ENCODE results near the gene MRPS18A.
A peak's percentile ranks its signal among the peaks of the same experiment; 100 is the strongest.
"Not testable (repeated sequence)": the region's sequence is repeated elsewhere in the genome, so short reads cannot be mapped to it uniquely, and the experiment has no call there.

MRPS18A gene

DNA sequence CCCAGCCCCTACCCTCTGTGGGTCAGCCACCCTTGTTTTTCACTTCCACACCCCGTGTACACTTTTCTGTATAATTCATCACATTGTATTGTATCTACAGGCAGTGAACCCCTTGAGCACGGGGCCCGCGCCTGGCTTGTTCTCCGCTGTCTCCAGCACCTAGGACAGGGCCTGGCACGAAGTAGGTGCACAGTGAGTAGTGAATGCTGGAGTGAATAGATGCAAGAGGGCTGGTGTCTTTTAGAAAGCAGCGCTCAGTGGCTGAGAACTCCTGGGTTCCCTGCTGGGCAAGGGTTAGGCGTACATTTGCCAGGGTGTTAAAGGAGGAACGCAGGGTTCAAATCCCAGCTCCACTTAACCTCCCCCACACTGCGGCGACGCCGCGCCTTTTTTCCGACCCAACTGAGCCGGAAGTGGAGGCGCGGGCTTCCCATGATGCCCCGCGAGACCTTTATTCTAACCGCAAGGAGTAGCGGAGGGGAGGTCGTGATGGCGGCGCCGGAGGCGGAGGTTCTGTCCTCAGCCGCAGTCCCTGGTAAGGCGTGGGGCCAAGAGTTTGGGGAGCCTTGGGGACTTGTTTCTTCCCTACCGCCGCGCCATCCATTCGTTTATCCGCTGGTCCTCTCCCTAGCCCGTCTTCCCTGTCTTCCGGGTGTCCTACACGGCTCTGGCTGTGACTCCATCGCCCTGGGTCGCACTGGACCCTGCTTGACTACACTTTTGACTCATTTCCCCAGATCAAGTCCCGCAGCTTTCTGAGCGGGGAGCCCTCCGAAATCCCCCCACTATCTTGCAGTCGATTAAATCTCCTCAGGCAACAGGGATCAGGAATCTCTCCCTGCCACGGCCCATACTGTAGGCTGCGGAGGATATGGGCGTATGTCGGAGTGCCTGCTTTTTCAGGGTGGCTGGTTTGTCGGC, 51.9 kb downstream of the MRPS18A start, which contains the start of gene MAD2L1BP:
Gene MAD2L1BP, plus strand, starts transcription at position 454 of the 921 bp plus-strand sequence. Its CDS starts 36 bp downstream, at position 490.
- Histone ChIP-seq H3K27me3 (ENCODE audit: control insufficient read depth in 1 of 2, insufficient read depth in 2 of 2, low read length in 2 of 2) (no peaks in the 10 kb centered on the region), H3K4me3 (ENCODE audit: low read depth in 1 of 2, low read length in 2 of 2) (peak within 1 kb of the TSS; percentile 39 to 96), H3K4me1 (ENCODE audit: insufficient read depth, low read length) (peaks cover 19% of the 10 kb centered on the region), H3K27ac (ENCODE audit: low read depth, low read length) (peak within 1 kb of the TSS; percentile 75), H3K9ac (ENCODE audit: low read length) (peak within 1 kb of the TSS; percentile 91), H3K9me3 (ENCODE audit: low read length) (no peaks in the 10 kb centered on the region), H3K36me3 (ENCODE audit: insufficient read depth, low read length) (peaks cover 19% of the 10 kb centered on the region)

DNA sequence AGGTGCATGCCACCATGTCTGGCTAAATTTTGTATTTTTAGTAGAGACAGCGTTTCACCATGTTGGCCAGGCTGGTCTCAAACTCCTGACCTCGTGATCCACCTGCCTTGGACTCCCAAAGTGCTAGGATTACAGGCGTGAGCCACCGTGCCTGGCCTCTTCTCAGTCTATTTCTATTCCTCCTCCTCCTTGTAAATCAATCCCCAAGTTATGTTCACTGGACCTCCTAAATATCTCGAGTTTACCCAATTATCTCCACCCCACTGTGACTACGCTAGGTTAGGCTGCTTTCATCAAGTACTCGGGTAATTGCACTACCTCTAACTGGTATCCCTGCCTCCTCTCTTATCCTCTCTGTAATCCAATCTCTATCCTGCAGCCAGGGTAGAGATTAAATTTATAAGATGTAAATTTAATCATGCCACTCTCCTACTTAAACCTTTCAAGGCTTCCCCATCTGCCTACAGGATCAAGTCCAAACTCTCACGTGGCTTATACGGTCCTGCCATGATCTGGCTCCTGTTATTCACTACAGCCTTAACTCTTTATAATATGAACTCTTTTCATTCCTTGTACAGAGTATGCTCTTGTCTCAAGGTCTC, 52.8 kb downstream of the MRPS18A start:
- Histone ChIP-seq H3K4me1 (ENCODE audit: insufficient read depth, low read length) (peaks cover 24% of the 10 kb centered on the region), H3K9ac (ENCODE audit: low read length) (no peak overlapping the region), H3K4me3 (ENCODE audit: low read depth in 1 of 2, low read length in 2 of 2) (peak overlapping the region in 1 of 2 donors; percentile 96), H3K9me3 (ENCODE audit: low read length) (no peaks in the 10 kb centered on the region), H3K27ac (ENCODE audit: low read depth, low read length) (no peak overlapping the region), H3K36me3 (ENCODE audit: insufficient read depth, low read length) (peaks cover 12% of the 10 kb centered on the region), H3K27me3 (ENCODE audit: control insufficient read depth in 1 of 2, insufficient read depth in 2 of 2, low read length in 2 of 2) (no peaks in the 10 kb centered on the region)

DNA sequence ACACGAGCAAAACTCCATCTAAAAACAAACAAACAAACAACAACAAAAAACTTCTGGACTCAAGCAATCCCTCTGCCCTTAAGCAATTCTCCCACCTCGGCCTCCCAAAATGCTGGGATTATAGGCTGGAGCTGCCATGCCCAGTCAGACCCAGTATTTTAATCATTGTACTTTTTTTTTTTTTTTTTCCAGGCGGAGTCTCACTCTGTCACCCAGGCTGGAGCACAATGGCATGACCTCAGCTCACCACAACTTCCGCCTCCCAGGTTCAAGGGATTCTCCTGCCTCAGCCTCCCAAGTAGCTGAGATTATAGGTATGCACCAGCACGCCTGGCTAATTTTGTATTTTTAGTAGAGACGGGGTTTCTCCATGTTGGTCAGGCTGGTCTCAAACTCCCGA, 54.6 kb downstream of the MRPS18A start:
- peaks cover 20% of the 10 kb centered on the region for H3K4me1 ChIP-seq (ENCODE audit: insufficient read depth, low read length)
- H3K9me3 ChIP-seq (ENCODE audit: low read length); H3K27me3 ChIP-seq (ENCODE audit: control insufficient read depth in 1 of 2, insufficient read depth in 2 of 2, low read length in 2 of 2); H3K36me3 ChIP-seq (ENCODE audit: insufficient read depth, low read length); H3K9ac ChIP-seq (ENCODE audit: low read length); H3K4me3 ChIP-seq (ENCODE audit: low read depth in 1 of 2, low read length in 2 of 2); H3K27ac ChIP-seq (ENCODE audit: low read depth, low read length): not testable (repeated sequence)

DNA sequence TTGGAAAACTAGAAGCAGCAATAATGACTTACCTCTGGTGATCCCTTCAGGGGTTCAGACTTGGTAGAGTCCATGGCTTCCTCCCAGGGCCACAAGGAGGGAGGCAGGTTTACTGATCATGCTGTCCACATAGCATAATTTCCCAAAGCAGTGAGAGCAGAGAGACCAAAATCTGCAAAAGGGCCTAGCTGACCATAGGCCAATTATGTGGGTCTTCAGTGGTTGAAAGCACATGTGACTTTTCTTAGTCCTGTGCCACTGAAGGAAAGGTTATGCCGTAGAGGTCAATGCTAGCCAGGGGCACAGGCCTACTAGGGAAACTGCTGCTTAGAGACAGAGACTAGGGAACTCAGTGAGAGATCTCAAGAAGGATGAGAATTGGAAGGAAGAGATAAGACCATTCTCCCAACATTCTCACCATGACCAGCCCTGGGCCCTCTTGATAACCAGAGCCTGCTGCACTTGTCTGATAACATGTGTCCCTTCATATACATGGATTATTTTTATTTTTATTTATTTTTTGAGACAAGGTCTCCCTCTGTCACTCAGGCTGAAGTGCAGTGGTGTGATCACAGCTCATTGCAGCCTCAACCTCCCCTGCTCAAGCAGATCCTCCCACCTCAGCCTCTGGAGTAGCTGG, 56.5 kb downstream of the MRPS18A start:
- Histone ChIP-seq H3K4me3 (ENCODE audit: low read depth in 1 of 2, low read length in 2 of 2) (no peak overlapping the region), H3K9me3 (ENCODE audit: low read length) (no peaks in the 10 kb centered on the region), H3K9ac (ENCODE audit: low read length) (no peak overlapping the region), H3K27ac (ENCODE audit: low read depth, low read length) (no peak overlapping the region), H3K36me3 (ENCODE audit: insufficient read depth, low read length) (peaks cover 1% of the 10 kb centered on the region), H3K27me3 (ENCODE audit: control insufficient read depth in 1 of 2, insufficient read depth in 2 of 2, low read length in 2 of 2) (no peaks in the 10 kb centered on the region), H3K4me1 (ENCODE audit: insufficient read depth, low read length) (peaks cover 25% of the 10 kb centered on the region)

DNA sequence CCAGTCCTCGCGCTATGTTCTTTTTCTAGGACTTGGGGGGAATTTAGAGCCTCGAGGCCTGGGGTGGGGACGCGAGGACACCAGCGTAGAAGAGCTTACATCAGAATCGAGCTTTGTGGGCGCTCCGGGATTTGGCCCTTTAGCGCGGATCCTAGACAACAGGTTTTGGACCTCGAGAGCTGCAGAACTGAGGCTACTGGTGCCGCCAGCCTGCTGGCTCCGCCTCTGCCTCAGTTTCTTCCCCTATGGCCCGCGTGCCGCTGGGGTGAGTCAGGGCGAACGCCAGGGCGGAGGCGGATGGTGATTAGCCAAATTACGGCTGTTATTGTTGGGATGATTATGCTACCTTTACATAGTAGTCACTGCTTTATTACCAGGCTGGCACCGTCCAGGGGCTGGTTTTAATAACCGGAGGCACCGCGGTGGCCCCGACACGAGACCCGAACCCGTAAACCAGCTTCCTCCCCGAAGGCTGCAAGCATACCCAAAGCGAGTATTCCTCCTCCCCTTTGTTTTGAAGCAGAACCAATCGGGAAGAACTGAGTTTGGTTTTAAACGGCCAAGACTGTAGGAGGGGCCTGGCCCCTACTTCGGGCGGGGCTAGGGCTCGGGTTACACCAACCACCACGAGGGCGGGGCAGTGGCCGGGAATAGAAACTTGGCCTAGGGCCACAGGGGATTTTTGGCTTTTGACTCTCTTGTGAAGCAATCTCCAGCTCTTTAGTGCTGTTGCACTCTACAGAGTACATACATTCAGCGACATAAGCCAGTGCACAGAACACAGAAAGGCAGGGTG, 57.9 kb downstream of the MRPS18A start:
- peak overlapping the region; percentile 66 to 98 for H3K4me3 ChIP-seq (ENCODE audit: low read depth in 1 of 2, low read length in 2 of 2)
- H3K27me3 ChIP-seq (ENCODE audit: control insufficient read depth in 1 of 2, insufficient read depth in 2 of 2, low read length in 2 of 2) = no peaks in the 10 kb centered on the region
- peaks cover 19% of the 10 kb centered on the region for H3K4me1 ChIP-seq (ENCODE audit: insufficient read depth, low read length)
- H3K27ac ChIP-seq (ENCODE audit: low read depth, low read length) = peak overlapping the region; percentile 93
- H3K36me3 ChIP-seq (ENCODE audit: insufficient read depth, low read length) = peaks cover 15% of the 10 kb centered on the region
- H3K9ac ChIP-seq (ENCODE audit: low read length) = peak overlapping the region; percentile 84
- H3K9me3 ChIP-seq (ENCODE audit: low read length) = no peaks in the 10 kb centered on the region

DNA sequence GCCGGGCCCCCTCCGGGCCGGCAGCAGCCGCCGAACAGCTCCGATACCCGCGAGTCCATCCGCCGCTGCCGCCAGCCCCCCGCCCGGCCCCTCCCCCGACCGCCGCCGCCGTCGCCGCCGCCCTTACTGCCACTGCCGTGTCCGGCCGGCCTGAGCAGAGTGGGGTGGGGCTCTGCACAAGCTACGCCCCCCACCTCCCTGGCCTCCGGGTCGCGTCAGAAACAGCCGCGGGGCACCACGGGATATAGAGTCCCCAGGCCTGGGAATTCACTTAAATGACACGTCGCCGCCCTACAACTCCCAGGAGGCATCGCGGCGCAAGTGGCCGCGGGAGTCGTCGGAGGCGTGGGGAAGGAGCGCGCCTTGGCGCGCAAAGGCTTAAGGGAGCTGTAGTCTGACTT, 58.5 kb downstream of the MRPS18A start, which contains the start of gene GTPBP2:
Gene GTPBP2, minus strand, starts transcription at position 161 of the 401 bp plus-strand sequence. Its CDS starts 102 bp downstream, at position 59.
- Histone ChIP-seq H3K36me3 (ENCODE audit: insufficient read depth, low read length) (peaks cover 21% of the 10 kb centered on the region), H3K27ac (ENCODE audit: low read depth, low read length) (peak within 1 kb of the TSS; percentile 93), H3K4me3 (ENCODE audit: low read depth in 1 of 2, low read length in 2 of 2) (peak within 1 kb of the TSS; percentile 92 to 98), H3K27me3 (ENCODE audit: control insufficient read depth in 1 of 2, insufficient read depth in 2 of 2, low read length in 2 of 2) (no peaks in the 10 kb centered on the region), H3K4me1 (ENCODE audit: insufficient read depth, low read length) (peaks cover 19% of the 10 kb centered on the region), H3K9ac (ENCODE audit: low read length) (peak within 1 kb of the TSS; percentile 98), H3K9me3 (ENCODE audit: low read length) (no peaks in the 10 kb centered on the region)

DNA sequence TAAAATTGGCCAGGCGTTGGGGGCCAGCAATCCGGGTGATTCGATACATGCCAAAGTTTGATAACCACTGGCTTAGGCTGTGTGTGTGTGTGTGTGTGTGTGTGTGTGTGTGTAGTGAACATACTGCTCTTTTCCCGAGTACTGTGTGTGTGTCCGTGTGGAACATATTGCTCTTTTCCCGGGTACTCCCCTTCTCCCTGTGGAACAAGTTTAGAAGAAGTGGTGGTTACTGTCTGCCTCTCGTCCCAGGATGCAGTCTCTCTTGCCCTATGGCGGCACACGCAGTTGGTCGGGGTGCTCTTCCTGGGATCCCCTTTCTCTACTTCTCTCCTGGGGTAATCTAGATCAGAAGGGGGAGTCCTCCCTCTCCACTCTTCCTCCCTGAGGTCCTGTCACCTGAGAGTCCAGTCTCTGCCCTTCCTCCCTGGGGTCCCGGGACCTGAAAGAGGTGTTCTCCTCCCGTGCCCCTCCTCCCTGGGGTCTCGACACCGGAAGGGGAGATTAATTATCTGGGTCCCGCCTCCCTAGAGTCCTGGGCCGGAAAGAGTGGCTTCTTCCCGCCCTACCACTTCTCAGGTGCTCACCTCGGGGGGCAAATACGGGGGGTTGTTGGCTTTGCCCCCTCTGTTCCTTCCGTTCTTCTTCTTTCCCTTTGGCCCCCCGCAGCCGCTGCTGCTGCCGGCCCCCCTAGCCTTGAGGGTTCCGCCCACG, 59.0 kb downstream of the MRPS18A start:
- Histone ChIP-seq H3K9ac (ENCODE audit: low read length) (peak overlapping the region; percentile 98), H3K27me3 (ENCODE audit: control insufficient read depth in 1 of 2, insufficient read depth in 2 of 2, low read length in 2 of 2) (no peaks in the 10 kb centered on the region), H3K4me1 (ENCODE audit: insufficient read depth, low read length) (peaks cover 19% of the 10 kb centered on the region)

DNA sequence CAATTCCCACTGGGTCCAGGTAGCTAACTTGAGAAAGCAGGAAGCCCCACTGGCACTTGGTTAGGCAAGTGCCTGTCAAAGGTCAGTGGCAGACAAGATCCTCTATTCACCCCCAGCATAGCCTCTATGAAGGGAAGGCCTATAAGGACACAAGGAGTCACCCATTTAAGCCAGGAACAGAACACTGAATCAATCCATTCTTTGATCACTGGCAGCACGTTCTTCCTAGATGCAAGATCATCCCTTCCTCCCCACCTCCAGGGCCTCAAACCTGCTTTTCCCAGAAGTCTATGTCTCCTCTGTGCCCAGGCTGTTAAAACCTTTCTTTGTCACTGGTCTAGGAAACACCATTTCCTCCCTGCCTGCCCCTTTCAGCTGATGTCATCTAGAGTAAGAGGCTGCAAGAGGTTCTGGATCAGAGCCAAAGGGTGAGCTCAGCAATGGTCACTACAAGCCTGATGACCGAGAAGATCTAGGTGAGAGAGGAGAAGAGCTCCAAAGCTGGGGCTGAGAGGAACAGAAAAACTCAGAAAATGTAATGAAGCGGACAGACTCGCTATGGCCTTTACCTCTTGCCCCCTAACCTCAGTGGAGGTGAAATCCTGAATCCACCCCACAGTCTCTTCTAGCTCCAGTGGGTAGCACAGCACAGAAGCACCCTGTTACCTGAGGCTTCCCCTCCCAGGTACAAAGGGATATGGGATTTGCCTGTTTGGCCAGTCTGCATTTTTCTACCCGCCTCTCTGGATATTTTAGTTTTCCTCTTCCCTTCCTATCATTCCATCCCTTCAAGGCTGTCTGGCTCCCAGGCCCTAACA, 60.4 kb downstream of the MRPS18A start:
- Histone ChIP-seq H3K27me3 (ENCODE audit: control insufficient read depth in 1 of 2, insufficient read depth in 2 of 2, low read length in 2 of 2) (no peaks in the 10 kb centered on the region), H3K9ac (ENCODE audit: low read length) (no peak overlapping the region), H3K4me1 (ENCODE audit: insufficient read depth, low read length) (peaks cover 19% of the 10 kb centered on the region), H3K4me3 (ENCODE audit: low read depth in 1 of 2, low read length in 2 of 2) (peak overlapping the region in 1 of 2 donors; percentile 31), H3K9me3 (ENCODE audit: low read length) (no peaks in the 10 kb centered on the region), H3K36me3 (ENCODE audit: insufficient read depth, low read length) (peaks cover 40% of the 10 kb centered on the region), H3K27ac (ENCODE audit: low read depth, low read length) (peak overlapping the region; percentile 72)

More for the DNA sequence above, 59.0 kb downstream of the MRPS18A start:
- Histone ChIP-seq H3K4me3 (ENCODE audit: low read depth in 1 of 2, low read length in 2 of 2) (peak overlapping the region; percentile 92 to 98), H3K9me3 (ENCODE audit: low read length) (no peaks in the 10 kb centered on the region), H3K27ac (ENCODE audit: low read depth, low read length) (peak overlapping the region; percentile 77), H3K36me3 (ENCODE audit: insufficient read depth, low read length) (peaks cover 27% of the 10 kb centered on the region)

DNA sequence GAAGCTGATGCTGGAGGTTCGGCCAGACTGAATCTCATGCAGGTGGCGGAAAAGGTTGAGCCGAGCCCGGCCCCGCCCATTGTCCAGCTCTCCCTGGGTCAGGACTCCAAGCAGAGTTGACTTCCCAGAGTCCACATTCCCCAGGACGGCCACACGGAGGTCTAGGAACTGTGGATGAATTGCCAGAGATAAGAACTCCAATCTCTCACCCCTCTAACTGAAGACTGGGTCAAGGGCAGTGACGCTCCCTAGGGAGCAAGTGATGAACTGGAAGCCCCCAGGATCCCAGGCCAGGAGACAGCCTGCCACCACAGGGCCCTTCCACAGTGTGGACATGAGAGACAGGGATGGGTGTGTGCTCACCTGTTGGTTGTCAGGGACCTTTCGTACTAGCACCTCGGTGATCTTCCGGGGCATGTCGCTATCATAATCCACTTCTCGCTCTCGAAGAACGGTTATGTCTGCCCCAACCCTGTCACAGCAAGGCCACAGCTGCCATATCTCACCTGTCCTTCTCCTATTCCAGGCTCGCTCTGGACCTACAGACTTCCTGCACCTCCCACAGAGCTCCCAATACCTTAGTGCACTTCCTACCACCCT, 62.1 kb downstream of the MRPS18A start:
- Histone ChIP-seq H3K9ac (ENCODE audit: low read length) (no peak overlapping the region), H3K4me1 (ENCODE audit: insufficient read depth, low read length) (peaks cover 18% of the 10 kb centered on the region), H3K36me3 (ENCODE audit: insufficient read depth, low read length) (peaks cover 56% of the 10 kb centered on the region), H3K27ac (ENCODE audit: low read depth, low read length) (no peak overlapping the region), H3K27me3 (ENCODE audit: control insufficient read depth in 1 of 2, insufficient read depth in 2 of 2, low read length in 2 of 2) (no peaks in the 10 kb centered on the region), H3K4me3 (ENCODE audit: low read depth in 1 of 2, low read length in 2 of 2) (no peak overlapping the region), H3K9me3 (ENCODE audit: low read length) (no peaks in the 10 kb centered on the region)
